Activated CD8-positive, alpha-beta memory T cell treated with anti-CD3 and anti-CD28 coated beads, Interleukin-2, amount 10 ng/mL, durations not matched to agents 7 days and 5 days (primary cell): Measurements from ENCODE around the gene SCN11A. TPM values are rescaled to one million over a fixed set of nuclear protein-coding genes. Genes with fewer than 3 reads are reported as not detected.

Experiments
- ATAC-seq: fragments of 150-1000 bp; cut with Tn5 transposase; one replicate; pipeline ENCODE4 v1.10.0; 2021; ENCODE audit warnings: moderate library complexity
- CTCF ChIA-PET: fragments of 350-600 bp; sonication (Branson Sonifier 250); formaldehyde crosslinking; loops from one replicate; lab custom pipeline; 2021; ENCODE audit warnings: antibody characterized with exemption; lab: Charles Lee
- DNase-seq: peaks from one replicate; pipeline ENCODE4 v3.0.0-alpha.2; 2020
- H3K27ac Mint-ChIP-seq: one replicate; pipeline ENCODE4 v1.8.0; 2021; ENCODE audit warnings: mild to moderate bottlenecking, mixed read lengths
- H3K27me3 Mint-ChIP-seq: one replicate; pipeline ENCODE4 v1.8.0; 2021; ENCODE audit warnings: mixed read lengths
- H3K36me3 Mint-ChIP-seq: one replicate; pipeline ENCODE4 v1.8.0; 2021; ENCODE audit warnings: mild to moderate bottlenecking, mixed read lengths
- H3K4me1 Mint-ChIP-seq: one replicate; pipeline ENCODE4 v1.8.0; 2021; ENCODE audit warnings: mixed read lengths
- H3K4me3 Mint-ChIP-seq: one replicate; pipeline ENCODE4 v1.8.0; 2021; ENCODE audit warnings: mild to moderate bottlenecking, moderate library complexity, mixed read lengths
- H3K9me3 Mint-ChIP-seq: one replicate; pipeline ENCODE4 v1.8.0; 2022; ENCODE audit warnings: low read depth, mixed read lengths
- total RNA-seq, 2 experiments: library from RNA; stranded (reverse); gene quantifications; one replicate each; pipeline ENCODE4 v1.2.3, GENCODE V29; 2021

The SCN11A gene
- total RNA-seq, 2 experiments from 2014 or later: 0.03 to 0.05 TPM

DNA sequence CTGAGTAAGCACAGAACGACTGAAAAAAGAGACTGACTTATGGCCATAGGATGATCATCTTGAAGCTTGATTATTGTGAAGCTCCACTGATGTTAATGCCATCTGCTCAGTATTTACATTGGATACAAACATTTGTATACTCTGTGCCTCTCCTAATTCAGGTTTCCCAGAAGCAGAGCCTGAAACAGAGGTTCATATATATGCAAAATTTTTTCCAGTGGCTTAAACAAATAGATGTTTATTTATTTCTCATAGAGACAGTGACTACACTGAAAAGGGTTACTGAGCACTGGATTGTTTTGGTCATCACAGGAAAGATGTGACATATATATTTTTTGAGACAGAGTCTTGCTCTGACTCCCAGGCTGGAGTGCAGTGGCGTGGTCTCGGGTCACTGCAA, 36.3 kb downstream of the SCN11A start:
- CTCF ChIA-PET: no interaction called here
- DNase-seq (no peak), ATAC-seq (no peak)
- Mint-ChIP-seq H3K9me3 (no peaks in the 10 kb centered on the region), H3K4me1 (no peaks in the 10 kb centered on the region), H3K4me3 (no peak overlapping the region), H3K36me3 (no peaks in the 10 kb centered on the region), H3K27me3 (peaks cover 38% of the 10 kb centered on the region), H3K27ac (no peak overlapping the region)

DNA sequence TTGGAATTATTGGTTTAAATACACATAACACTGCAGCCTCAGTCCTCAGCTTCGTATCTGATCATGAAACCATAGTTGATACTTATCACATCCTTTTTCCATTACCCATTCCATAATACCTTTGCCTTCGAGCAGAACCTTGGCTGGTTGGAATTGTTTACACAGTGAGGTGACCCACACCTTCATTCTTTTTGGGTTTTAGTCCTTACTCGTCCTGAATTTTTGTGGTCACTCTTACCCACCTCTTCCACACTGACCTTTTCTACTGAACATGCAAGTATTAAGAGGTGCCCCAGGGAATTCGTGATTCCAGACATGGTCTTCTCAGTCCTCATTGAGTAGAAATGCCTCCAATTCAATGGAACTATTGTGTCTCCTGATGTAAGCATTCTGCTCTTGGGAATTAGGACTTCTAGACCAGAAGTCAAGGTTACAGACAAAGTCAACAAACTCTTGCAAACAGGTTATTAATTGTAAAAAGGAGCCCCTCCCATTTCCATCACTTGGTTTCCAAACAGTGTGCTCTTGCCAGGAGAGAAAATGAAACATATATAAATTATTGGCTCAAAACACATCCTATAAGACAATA, 37.7 kb downstream of the SCN11A start:
- CTCF ChIA-PET: no interaction called here
- no peaks in the 10 kb centered on the region for H3K4me1 Mint-ChIP-seq
- no peak for ATAC-seq
- no peak overlapping the region for H3K27ac Mint-ChIP-seq
- no peak for DNase-seq
- H3K36me3 Mint-ChIP-seq: no peaks in the 10 kb centered on the region
- no peak overlapping the region for H3K4me3 Mint-ChIP-seq
- peaks cover 28% of the 10 kb centered on the region for H3K27me3 Mint-ChIP-seq
- H3K9me3 Mint-ChIP-seq: no peaks in the 10 kb centered on the region

GRCh38 chr3:39013289-39013688, 38.5 kb downstream of the SCN11A start:
- Mint-ChIP-seq H3K27ac (no peak overlapping the region), H3K4me1 (no peaks in the 10 kb centered on the region), H3K4me3 (no peak overlapping the region), H3K36me3 (no peaks in the 10 kb centered on the region), H3K9me3 (no peaks in the 10 kb centered on the region), H3K27me3 (peaks cover 27% of the 10 kb centered on the region)
- CTCF ChIA-PET: no interaction called here
- ATAC-seq (no peak), DNase-seq (no peak)

GRCh38 chr3:39011191-39011736, 40.5 kb downstream of the SCN11A start:
- no peak overlapping the region for H3K27ac Mint-ChIP-seq
- H3K9me3 Mint-ChIP-seq: no peaks in the 10 kb centered on the region
- ATAC-seq (no peak), DNase-seq (no peak)
- no peaks in the 10 kb centered on the region for H3K36me3 Mint-ChIP-seq
- peaks cover 30% of the 10 kb centered on the region for H3K27me3 Mint-ChIP-seq
- no peak overlapping the region for H3K4me3 Mint-ChIP-seq
- no peaks in the 10 kb centered on the region for H3K4me1 Mint-ChIP-seq
- CTCF ChIA-PET: interaction anchor here (1.3 kb wide), 1 partner anchor 11 kb away, joined by 4 read pairs; no protein-coding TSS in a partner anchor

DNA sequence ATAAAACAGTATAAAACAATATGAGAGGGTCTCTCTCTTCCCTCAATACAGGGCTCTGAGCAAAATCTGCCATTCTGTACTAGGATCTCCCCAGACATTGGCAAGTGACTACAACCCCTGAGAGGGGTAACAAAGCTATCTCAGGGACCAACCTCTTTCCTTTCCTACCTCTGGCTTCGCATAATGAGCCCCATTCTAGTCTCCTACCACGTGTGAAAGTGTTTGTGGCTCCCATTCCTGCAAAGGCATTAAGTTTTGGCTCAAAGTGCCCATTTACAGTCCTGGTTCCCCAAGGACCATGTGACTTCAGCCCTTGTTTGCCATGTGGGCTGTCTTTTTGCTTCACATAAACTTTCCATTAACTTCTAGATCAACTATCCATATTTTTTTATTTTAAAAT, 46.4 kb downstream of the SCN11A start:
- CTCF ChIA-PET: no interaction called here
- Mint-ChIP-seq H3K27me3 (peaks cover 32% of the 10 kb centered on the region), H3K4me1 (no peaks in the 10 kb centered on the region), H3K4me3 (no peak overlapping the region), H3K9me3 (no peaks in the 10 kb centered on the region), H3K36me3 (no peaks in the 10 kb centered on the region), H3K27ac (no peak overlapping the region)
- no peak for DNase-seq
- no peak for ATAC-seq

Other genes starting within 250 kb of the SCN11A start
- gene SCN10A, start 235.7 kb downstream of the SCN11A start, total RNA-seq: not detected
- gene WDR48, start 72 bp upstream of the SCN11A start, total RNA-seq: 10 to 100 TPM; 25.7 to 34.5 TPM
- 10 to 100 TPM; 28.8 to 32.0 TPM for gene GORASP1, start 55.7 kb upstream of the SCN11A start, total RNA-seq
- gene TTC21A, start 55.7 kb upstream of the SCN11A start, total RNA-seq: 1 to 10 TPM; 1.9 to 8.3 TPM
- 10 to 100 TPM; 15.6 to 20.2 TPM for gene CSRNP1, start 101.6 kb upstream of the SCN11A start, total RNA-seq
- gene XIRP1, start 140.7 kb upstream of the SCN11A start, total RNA-seq: 1 to 10 TPM in 1 of 2 experiments, under 1 TPM in 1; 0.06 to 1.0 TPM
- gene CX3CR1, start 228.1 kb upstream of the SCN11A start, total RNA-seq: 1 to 10 TPM in 1 of 2 experiments, under 1 TPM in 1; 0.41 to 3.7 TPM